Rectal smooth muscle tissue (tissue), 1 donor: ENCODE measurements around the gene DENND2A.
"Not testable (repeated sequence)": the region's sequence is repeated elsewhere in the genome, so short reads cannot be mapped to it uniquely, and the experiment has no call there.

Experiments
- H3K27ac ChIP-seq: one replicate; pipeline ENCODE4 v1.7.0; 2013; ENCODE audit warnings: low read depth, low read length, inconsistent platforms
- H3K27me3 ChIP-seq: one replicate; pipeline ENCODE4 v1.7.0; 2013; ENCODE audit warnings: low read length; ENCODE audit not compliant: control insufficient read depth, insufficient read depth
- H3K36me3 ChIP-seq: one replicate; pipeline ENCODE4 v1.7.0; 2013; ENCODE audit warnings: low read length; ENCODE audit not compliant: control insufficient read depth, insufficient read depth
- H3K4me1 ChIP-seq: one replicate; pipeline ENCODE4 v1.7.0; 2013; ENCODE audit warnings: low read length; ENCODE audit not compliant: control insufficient read depth, insufficient read depth
- H3K4me3 ChIP-seq: one replicate; pipeline ENCODE4 v1.7.0; 2013; ENCODE audit warnings: low read length
- H3K9ac ChIP-seq: one replicate; pipeline ENCODE4 v1.7.0; 2013; ENCODE audit warnings: low read length

DENND2A gene

DNA sequence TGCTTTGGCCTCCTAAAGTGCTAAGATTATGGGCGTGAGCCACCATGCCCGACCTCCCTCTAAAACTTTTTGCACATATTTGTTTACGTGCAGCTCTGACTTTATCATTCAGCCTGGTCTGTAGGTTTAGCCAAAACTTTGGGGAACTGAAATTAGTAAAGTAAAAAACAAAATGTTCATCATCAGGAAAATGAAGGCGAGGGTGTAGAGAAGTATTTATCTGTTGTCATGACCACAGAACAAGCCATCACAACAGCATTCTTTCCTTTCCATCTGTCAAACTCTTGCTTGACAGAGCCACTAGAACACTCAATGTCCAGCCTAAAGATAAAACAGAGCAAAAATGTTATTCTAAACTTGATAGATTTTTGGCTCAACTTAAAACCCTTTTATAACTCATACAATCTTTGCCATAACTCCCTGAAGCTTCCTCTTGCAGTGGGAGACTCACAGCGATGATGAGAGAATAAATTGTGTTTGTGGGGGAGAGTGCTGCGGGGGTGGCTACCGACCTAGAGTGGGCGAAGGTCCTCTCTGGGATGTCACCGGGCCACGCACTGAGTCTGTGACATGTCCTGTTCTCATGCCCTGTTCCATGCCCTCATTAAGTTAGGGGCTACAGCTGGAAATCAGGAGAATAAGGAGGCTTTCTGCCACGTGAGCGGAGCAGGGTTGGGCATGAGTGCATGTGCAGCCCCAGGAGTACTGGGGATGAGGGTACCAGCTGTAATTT is 102.7 kb downstream of the DENND2A start:
- peak overlapping the region; percentile 19 for H3K27ac ChIP-seq
- H3K4me1 ChIP-seq: peaks cover 16% of the 10 kb centered on the region
- no peaks in the 10 kb centered on the region for H3K27me3 ChIP-seq
- no peak overlapping the region for H3K9ac ChIP-seq
- no peaks in the 10 kb centered on the region for H3K36me3 ChIP-seq
- H3K4me3 ChIP-seq: no peak overlapping the region

GRCh38 chr7:140534743-140535142 is 105.9 kb downstream of the DENND2A start:
- H3K9ac ChIP-seq: no peak overlapping the region
- H3K4me3 ChIP-seq: no peak overlapping the region
- no peak overlapping the region for H3K27ac ChIP-seq

GRCh38 chr7:140533394-140533872 is 107.2 kb downstream of the DENND2A start:
- Histone ChIP-seq H3K9ac (no peak overlapping the region), H3K4me3 (no peak overlapping the region), H3K4me1 (peaks cover 5% of the 10 kb centered on the region), H3K27me3 (no peaks in the 10 kb centered on the region), H3K27ac (no peak overlapping the region), H3K36me3 (no peaks in the 10 kb centered on the region)

More at GRCh38 chr7:140534743-140535142, 105.9 kb downstream of the DENND2A start:
- Histone ChIP-seq H3K27me3 (no peaks in the 10 kb centered on the region), H3K4me1 (peaks cover 5% of the 10 kb centered on the region), H3K36me3 (no peaks in the 10 kb centered on the region)

DNA sequence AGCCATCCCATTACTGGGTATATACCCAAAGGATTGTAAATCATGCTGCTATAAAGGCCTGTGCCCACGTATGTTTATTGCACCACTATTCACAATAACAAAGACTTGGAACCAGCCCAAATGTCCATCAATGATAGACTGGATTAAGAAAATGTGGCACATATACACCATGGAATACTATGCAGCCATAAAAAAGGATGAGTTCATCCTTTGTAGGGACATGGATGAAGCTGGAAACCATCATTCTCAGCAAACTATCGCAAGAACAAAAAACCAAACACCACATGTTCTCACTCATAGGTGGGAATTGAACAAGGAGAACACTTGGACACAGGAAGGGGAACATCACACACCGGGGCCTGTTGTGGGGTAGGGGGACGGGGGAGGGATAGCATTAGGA is 111.2 kb downstream of the DENND2A start:
- H3K9ac ChIP-seq, H3K36me3 ChIP-seq, H3K27me3 ChIP-seq, H3K27ac ChIP-seq, H3K4me1 ChIP-seq, H3K4me3 ChIP-seq: not testable (repeated sequence)

- no peak overlapping the region for H3K27ac ChIP-seq
These were observed 113.6 kb downstream of the DENND2A start for GRCh38 chr7:140526787-140527664.

DNA sequence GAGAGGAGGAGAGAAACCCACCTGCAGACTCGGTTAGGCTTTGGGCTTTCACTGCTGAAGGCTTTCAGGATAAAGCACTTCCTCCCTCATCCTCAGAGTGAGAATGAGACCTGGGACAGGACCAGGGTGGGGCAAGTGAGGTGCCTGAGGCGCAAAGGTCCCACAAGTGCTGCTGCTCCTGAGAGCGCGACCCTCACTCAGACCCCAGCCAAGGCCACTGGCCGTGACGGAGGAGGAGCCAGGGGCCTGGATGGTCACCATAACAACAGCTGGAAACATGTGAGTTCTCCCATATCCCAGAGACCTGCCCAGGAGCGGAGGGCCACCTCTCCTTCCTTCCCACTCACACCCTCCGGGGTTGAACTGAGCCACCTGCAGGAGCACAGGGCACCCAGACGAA is 114.4 kb downstream of the DENND2A start:
- Histone ChIP-seq H3K9ac (no peak overlapping the region), H3K4me3 (no peak overlapping the region), H3K36me3 (peaks cover 8% of the 10 kb centered on the region), H3K27ac (no peak overlapping the region), H3K27me3 (no peaks in the 10 kb centered on the region), H3K4me1 (no peaks in the 10 kb centered on the region)

More at GRCh38 chr7:140526787-140527664, 113.6 kb downstream of the DENND2A start:
- Histone ChIP-seq H3K4me1 (no peaks in the 10 kb centered on the region), H3K27me3 (no peaks in the 10 kb centered on the region), H3K4me3 (no peak overlapping the region), H3K9ac (no peak overlapping the region), H3K36me3 (peaks cover 8% of the 10 kb centered on the region)

DNA sequence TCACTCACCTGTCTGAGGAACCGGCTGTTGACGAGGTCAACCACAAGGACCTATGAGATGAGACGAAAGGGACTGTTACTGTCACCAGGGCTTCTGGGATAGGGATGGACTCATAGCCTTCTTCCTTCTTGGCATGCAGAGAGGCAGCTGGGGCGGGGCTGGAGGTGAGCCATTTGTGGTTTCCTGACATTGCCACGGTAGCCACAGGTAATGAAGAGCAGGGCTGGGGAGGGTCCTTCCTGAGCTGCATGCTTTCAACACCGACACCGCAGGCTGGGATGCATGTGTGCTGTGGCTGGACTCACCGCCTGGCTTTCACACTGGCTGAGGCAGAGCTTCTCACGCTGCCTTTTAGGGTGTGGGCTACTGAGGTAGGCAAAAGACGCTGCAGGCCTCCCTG is 114.9 kb downstream of the DENND2A start:
- H3K4me1 ChIP-seq: no peaks in the 10 kb centered on the region
- H3K9ac ChIP-seq: no peak overlapping the region
- no peak overlapping the region for H3K4me3 ChIP-seq
- H3K27ac ChIP-seq: no peak overlapping the region
- no peaks in the 10 kb centered on the region for H3K27me3 ChIP-seq
- peaks cover 8% of the 10 kb centered on the region for H3K36me3 ChIP-seq

DNA sequence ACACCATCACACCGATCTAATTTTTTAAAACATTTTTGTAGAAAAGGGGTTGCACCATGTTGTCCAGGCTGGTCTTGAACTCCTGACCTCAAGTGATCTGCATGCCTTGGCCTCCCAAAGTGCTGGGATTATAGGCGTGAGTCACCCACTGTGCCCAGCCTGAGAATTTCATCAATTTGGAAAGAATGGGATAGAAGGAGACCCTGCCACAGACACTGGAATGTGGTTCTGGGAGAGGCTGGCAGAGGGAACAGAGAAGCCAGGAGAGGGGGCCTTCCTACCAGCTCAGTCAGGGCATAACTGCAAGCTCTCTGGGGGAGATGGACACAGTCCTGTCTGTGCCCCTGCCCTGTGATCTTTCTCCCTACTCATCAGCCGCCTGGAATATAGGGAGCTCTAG is 119.2 kb downstream of the DENND2A start:
- H3K27me3 ChIP-seq: no peaks in the 10 kb centered on the region
- peaks cover 8% of the 10 kb centered on the region for H3K36me3 ChIP-seq
- H3K9ac ChIP-seq: no peak overlapping the region
- peaks cover 4% of the 10 kb centered on the region for H3K4me1 ChIP-seq
- no peak overlapping the region for H3K27ac ChIP-seq
- H3K4me3 ChIP-seq: no peak overlapping the region

DNA sequence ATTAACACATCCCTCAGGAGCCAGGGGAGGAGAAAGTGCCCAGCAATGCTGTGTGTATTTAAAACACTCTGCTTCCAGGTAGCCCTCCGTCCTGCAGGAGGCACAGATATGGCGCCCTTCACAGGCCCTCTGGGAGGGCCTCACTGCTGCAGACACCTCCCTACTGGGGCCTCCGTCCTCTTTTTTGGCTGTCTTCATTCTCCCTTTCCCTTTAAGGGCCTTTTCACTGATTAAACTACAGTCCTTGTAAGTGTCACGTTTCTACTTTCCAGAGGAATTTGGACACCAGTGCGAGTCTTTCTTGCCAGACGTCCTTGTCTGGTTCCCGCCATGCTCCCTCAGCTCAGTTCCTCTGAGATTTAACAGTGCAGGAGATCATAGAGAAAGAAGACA is 121.6 kb downstream of the DENND2A start:
- Histone ChIP-seq H3K4me3 (peak overlapping the region; percentile 17), H3K9ac (no peak overlapping the region), H3K27ac (peak overlapping the region; percentile 25), H3K36me3 (peaks cover 3% of the 10 kb centered on the region), H3K27me3 (no peaks in the 10 kb centered on the region), H3K4me1 (peaks cover 4% of the 10 kb centered on the region)

GRCh38 chr7:140518370-140519006 is 122.1 kb downstream of the DENND2A start:
- H3K27ac ChIP-seq: peak overlapping the region; percentile 25
- H3K9ac ChIP-seq: no peak overlapping the region
- H3K4me3 ChIP-seq: peak overlapping the region; percentile 17

GRCh38 chr7:140517546-140518369 is 122.9 kb downstream of the DENND2A start:
- Histone ChIP-seq H3K4me1 (peaks cover 4% of the 10 kb centered on the region), H3K36me3 (no peaks in the 10 kb centered on the region), H3K9ac (no peak overlapping the region), H3K4me3 (no peak overlapping the region), H3K27ac (peak overlapping the region; percentile 1), H3K27me3 (no peaks in the 10 kb centered on the region)

More at GRCh38 chr7:140518370-140519006, 122.1 kb downstream of the DENND2A start:
- H3K27me3 ChIP-seq: no peaks in the 10 kb centered on the region
- H3K36me3 ChIP-seq: peaks cover 3% of the 10 kb centered on the region
- H3K4me1 ChIP-seq: peaks cover 4% of the 10 kb centered on the region
